HepG2 (cell line): ENCODE results near the gene ZFP36L2. TPM values are rescaled to one million over a fixed set of nuclear protein-coding genes. Genes with fewer than 3 reads are reported as not detected.

Experiments used
- ARNT2 ChIP-seq: sonication (generic); formaldehyde crosslinking; IDR thresholded peaks from 2 replicates; pipeline ENCODE4 v1.8.0; 2022; ENCODE audit warnings: mild to moderate bottlenecking, low read depth, missing genetic modification reagents, moderate library complexity
- DRAP1 ChIP-seq: IDR thresholded peaks from 2 replicates; pipeline ENCODE4 v1.6.1; 2016; ENCODE audit warnings: missing genetic modification reagents, missing compliant biosample characterization
- E2F5 ChIP-seq: sonication (generic); formaldehyde crosslinking; conservative IDR thresholded peaks from 2 replicates; pipeline ENCODE4 v1.4.0; 2020; ENCODE audit warnings: missing genetic modification reagents
- ELF4 ChIP-seq: sonication (generic); formaldehyde crosslinking; IDR thresholded peaks from 2 replicates; pipeline ENCODE4 v1.5.0; 2020; ENCODE audit warnings: missing genetic modification reagents, mild to moderate bottlenecking, moderate library complexity, borderline replicate concordance
- KDM6A ChIP-seq: IDR thresholded peaks from 2 replicates; pipeline ENCODE4 v1.6.1; 2016; ENCODE audit warnings: low read depth
- KLF13 ChIP-seq: sonication (generic); formaldehyde crosslinking; IDR thresholded peaks from 2 replicates; pipeline ENCODE4 v1.4.0; 2020; ENCODE audit warnings: mild to moderate bottlenecking, missing genetic modification reagents
- KLF15 ChIP-seq: sonication (generic); formaldehyde crosslinking; IDR thresholded peaks from 2 replicates; pipeline ENCODE4 v1.8.1; 2023; ENCODE audit warnings: borderline replicate concordance, mild to moderate bottlenecking, inconsistent platforms, missing genetic modification reagents, mixed read lengths
- MED8 ChIP-seq: sonication (generic); formaldehyde crosslinking; IDR thresholded peaks from 2 replicates; pipeline ENCODE4 v1.8.1; 2023; ENCODE audit warnings: mild to moderate bottlenecking, missing genetic modification reagents; ENCODE audit not compliant: insufficient replicate concordance
- PRDM15 ChIP-seq: sonication (generic); formaldehyde crosslinking; IDR thresholded peaks from 2 replicates; pipeline ENCODE4 v1.4.0; 2020; ENCODE audit warnings: missing genetic modification reagents
- RFX3 ChIP-seq: IDR thresholded peaks from 2 replicates; pipeline ENCODE4 v1.6.1; 2016; ENCODE audit warnings: missing biosample characterization, missing genetic modification reagents
- SMYD3 ChIP-seq: sonication (generic); formaldehyde crosslinking; IDR thresholded peaks from 2 replicates; pipeline ENCODE4 v1.8.1; 2023; ENCODE audit warnings: mild to moderate bottlenecking, missing genetic modification reagents
- TIGD3 ChIP-seq: sonication (generic); formaldehyde crosslinking; IDR thresholded peaks from 2 replicates; pipeline ENCODE4 v1.5.1; 2020; ENCODE audit warnings: mild to moderate bottlenecking, missing genetic modification reagents, borderline replicate concordance
- ZBTB20 ChIP-seq: sonication (generic); formaldehyde crosslinking; IDR thresholded peaks from 2 replicates; pipeline ENCODE4 v1.8.1; 2023; ENCODE audit warnings: missing genetic modification reagents, low read depth, mild to moderate bottlenecking, borderline replicate concordance
- ZFYVE20 ChIP-seq: sonication (generic); formaldehyde crosslinking; IDR thresholded peaks from 2 replicates; pipeline ENCODE4 v1.8.0; 2023; ENCODE audit warnings: low read depth, mild to moderate bottlenecking, moderate library complexity, missing genetic modification reagents, borderline replicate concordance
- ZNF101 ChIP-seq: sonication (generic); formaldehyde crosslinking; IDR thresholded peaks from 2 replicates; pipeline ENCODE4 v1.4.0; 2020; ENCODE audit warnings: mild to moderate bottlenecking, low read depth, missing genetic modification reagents, borderline replicate concordance
- ZNF230 ChIP-seq: sonication (generic); formaldehyde crosslinking; IDR thresholded peaks from 2 replicates; pipeline ENCODE4 v1.4.0; 2020; ENCODE audit warnings: mild to moderate bottlenecking, missing genetic modification reagents
- ZNF275 ChIP-seq: sonication (generic); formaldehyde crosslinking; IDR thresholded peaks from 2 replicates; pipeline ENCODE4 v1.8.0; 2022; ENCODE audit warnings: missing genetic modification reagents, mild to moderate bottlenecking, inconsistent platforms, borderline replicate concordance
- ZNF44 ChIP-seq: sonication (generic); formaldehyde crosslinking; IDR thresholded peaks from 2 replicates; pipeline ENCODE4 v1.5.1; 2020; ENCODE audit warnings: mild to moderate bottlenecking, missing genetic modification reagents
- ZNF550 ChIP-seq: sonication (generic); formaldehyde crosslinking; IDR thresholded peaks from 2 replicates; pipeline ENCODE4 v1.4.0; 2020; ENCODE audit warnings: mild to moderate bottlenecking, missing genetic modification reagents, borderline replicate concordance
- ZNF709 ChIP-seq: sonication (generic); formaldehyde crosslinking; IDR thresholded peaks from 2 replicates; pipeline ENCODE4 v1.5.0; 2020; ENCODE audit warnings: mild to moderate bottlenecking, missing genetic modification reagents
- polyA plus RNA-seq, 8 experiments: library from polyadenylated mRNA; depleted of rRNA in 3 of 8; stranded (reverse) in 7 of 8; unstranded in 1 of 8; fragments of >200 nt; fragmentation: Illumina TruSeq in 4 of 8; extraction: Trizol in 4 of 8; gene quantifications; 2 replicates each; pipeline versions ENCODE4 v1.2.1 to v1.2.3, GENCODE V29; 2011 to 2016; ENCODE audit warnings: low read depth in 4 of 8, missing spikeins in 1 of 8, mixed read lengths in 1 of 8; ENCODE audit not compliant: insufficient read depth in 1 of 8
- total RNA-seq, 5 experiments: library from RNA; depleted of rRNA; stranded (reverse); fragments of >200 nt; fragmentation: Illumina TruSeq; extraction: Trizol; gene quantifications; 2 replicates each; pipeline ENCODE4 v1.2.3, GENCODE V29; 2016; ENCODE audit warnings: low read depth in 1 of 5

Gene ZFP36L2
- total and polyA plus RNA-seq, 2 of the 13 experiments (the other 11 are each of a cell fraction or from before 2014, with no cell fraction given): 11.2 to 21.8 TPM

GRCh38 chr2:43219383-43220228, 6.8 kb downstream of the ZFP36L2 start (continued):
- peak; percentile 86; the same call in 1 of the 2 replicates for TF ChIP-seq TIGD3 (CRISPR knock-in tag)
- peak; percentile 74; the same call in 1 of the 2 replicates for TF ChIP-seq ZNF275 (CRISPR knock-in tag)
- TF ChIP-seq DRAP1 (CRISPR knock-in tag): peak; percentile 89
- 0 out of 2 replicates have a peak, but pooled peaks have one; percentile 50 for TF ChIP-seq PRDM15 (CRISPR knock-in tag)
- TF ChIP-seq ZNF101 (CRISPR knock-in tag): no peak
- no peak for TF ChIP-seq RFX3 (CRISPR knock-in tag)
- TF ChIP-seq ZNF230: no peak
- peak; percentile 92; the same call in 1 of the 2 replicates for TF ChIP-seq ZNF709 (CRISPR knock-in tag)
- TF ChIP-seq ARNT2 (CRISPR knock-in tag): peak; percentile 88
- TF ChIP-seq KLF13 (CRISPR knock-in tag): peak; percentile 51; the same call in 1 of the 2 replicates
- peak; percentile 75 for TF ChIP-seq ZNF44 (CRISPR knock-in tag)
- TF ChIP-seq KLF15: peak; percentile 69; the same call in 1 of the 2 replicates
- no peak for TF ChIP-seq ZNF550
- TF ChIP-seq SMYD3: peak; percentile 25; the same call in 1 of the 2 replicates
- TF ChIP-seq ZBTB20 (CRISPR knock-in tag): peak; percentile 69; the same call in 1 of the 2 replicates
- TF ChIP-seq KDM6A (CRISPR knock-in tag): no peak
- 0 out of 2 replicates have a peak, but pooled peaks have one; percentile 62 for TF ChIP-seq ELF4
- TF ChIP-seq MED8: peak; percentile 62
- TF ChIP-seq ZFYVE20 (CRISPR knock-in tag): no peak
- TF ChIP-seq E2F5 (CRISPR knock-in tag): no peak
